Fibroblast of mammary gland (primary cell): ENCODE measurements around the gene MTSS2.

ENCODE experiments used
- DNase-seq: peaks from one replicate; pipeline ENCODE4 v3.0.0-alpha.2; 2010; ENCODE audit warnings: low read depth
- H3K4me3 ChIP-seq: 2 replicates; pipeline ENCODE4 v1.5.1; 2011; ENCODE audit warnings: low read depth, mild to moderate bottlenecking, low read length, moderate library complexity; ENCODE audit not compliant: control insufficient read depth
- CTCF ChIP-seq: conservative IDR thresholded peaks from 2 replicates; pipeline ENCODE4 v1.5.1; 2011; ENCODE audit warnings: low read depth, low read length, inconsistent platforms; ENCODE audit not compliant: control insufficient read depth, insufficient read depth

The MTSS2 gene

GRCh38 chr16:70665806-70666735, 19.8 kb downstream of the MTSS2 start:
- no peak for DNase-seq
- H3K4me3 ChIP-seq = no peak overlapping the region
- no peak for TF ChIP-seq CTCF

GRCh38 chr16:70665113-70665694, 20.6 kb downstream of the MTSS2 start:
- TF ChIP-seq CTCF = no peak
- no peak for DNase-seq
- H3K4me3 ChIP-seq = no peak overlapping the region

- no peak for DNase-seq
- no peak for TF ChIP-seq CTCF
- no peak overlapping the region for H3K4me3 ChIP-seq
Observed at GRCh38 chr16:70664325-70665112, 21.3 kb downstream of the MTSS2 start.

- H3K4me3 ChIP-seq = no peak overlapping the region
- TF ChIP-seq CTCF = no peak
- no peak for DNase-seq
Observed at GRCh38 chr16:70663524-70664324, 22.1 kb downstream of the MTSS2 start.

GRCh38 chr16:70662991-70663523, 22.8 kb downstream of the MTSS2 start:
- TF ChIP-seq CTCF = no peak
- no peak overlapping the region for H3K4me3 ChIP-seq
- no peak for DNase-seq
